ENCODE results near the gene KANK3. TPM values are rescaled to one million over a fixed set of nuclear protein-coding genes. Genes with fewer than 3 reads are reported as not detected.
"Not testable (repeated sequence)": the region's sequence is repeated elsewhere in the genome, so short reads cannot be mapped to it uniquely, and the experiment has no call there.

KANK3 gene
- polyA plus RNA-seq, 4 donors, result 1.3 to 13.0 (median 4.2) TPM

- H3K9me3 ChIP-seq (ENCODE audit: control insufficient read depth in 2 of 2, insufficient read depth in 1 of 2, low read depth in 1 of 2, low read length in 1 of 2); FAIRE-seq; H3K4me3 ChIP-seq (ENCODE audit: low read depth in 1 of 3, low read length in 3 of 3); H3K27ac ChIP-seq (ENCODE audit: low read depth in 1 of 3, low read length in 2 of 3); DNase-seq; H3K36me3 ChIP-seq (ENCODE audit: control insufficient read depth in 3 of 3, insufficient read depth in 2 of 3, low read depth in 1 of 3, low read length in 3 of 3); H3K27me3 ChIP-seq (ENCODE audit: control insufficient read depth in 3 of 3, insufficient read depth in 3 of 3, low read length in 3 of 3); H3K4me1 ChIP-seq (ENCODE audit: control insufficient read depth in 3 of 3, insufficient read depth in 2 of 3, low read depth in 1 of 3, low read length in 2 of 3): not testable (repeated sequence)
- WGBS, 3 donors, result 41 to 66% (median 46%) methylated on average over 5 of the region's 5 CpGs
Observed at GRCh38 chr19:8352845-8353244, 9.8 kb upstream of the KANK3 start.

GRCh38 chr19:8352134-8352827, 9.2 kb upstream of the KANK3 start:
- no peak overlapping the region for H3K4me3 ChIP-seq (ENCODE audit: low read depth in 1 of 3, low read length in 3 of 3)

GRCh38 chr19:8349629-8350372, 6.7 kb upstream of the KANK3 start:
- DNase-seq; H3K4me1 ChIP-seq (ENCODE audit: control insufficient read depth in 3 of 3, insufficient read depth in 2 of 3, low read depth in 1 of 3, low read length in 2 of 3); H3K9me3 ChIP-seq (ENCODE audit: control insufficient read depth in 2 of 2, insufficient read depth in 1 of 2, low read depth in 1 of 2, low read length in 1 of 2); H3K27ac ChIP-seq (ENCODE audit: low read depth in 1 of 3, low read length in 2 of 3); H3K36me3 ChIP-seq (ENCODE audit: control insufficient read depth in 3 of 3, insufficient read depth in 2 of 3, low read depth in 1 of 3, low read length in 3 of 3); FAIRE-seq; H3K4me3 ChIP-seq (ENCODE audit: low read depth in 1 of 3, low read length in 3 of 3): not testable (repeated sequence)
- WGBS, 3 donors, result 58 to 68% (median 66%) methylated on average over 8 of the region's 8 CpGs
- peaks cover 0 to 12% (median 2%) of the 10 kb centered on the region in 3 donors for H3K27me3 ChIP-seq (ENCODE audit: control insufficient read depth in 3 of 3, insufficient read depth in 3 of 3, low read length in 3 of 3)

More at GRCh38 chr19:8352134-8352827, 9.2 kb upstream of the KANK3 start:
- 11 to 27% (median 19%) methylated on average over 10 of the region's 10 CpGs for WGBS, 3 donors
- H3K4me1 ChIP-seq (ENCODE audit: control insufficient read depth in 3 of 3, insufficient read depth in 2 of 3, low read depth in 1 of 3, low read length in 2 of 3), result peaks cover 0 to 8% (median 7%) of the 10 kb centered on the region in 3 donors
- H3K9me3 ChIP-seq (ENCODE audit: control insufficient read depth in 2 of 2, insufficient read depth in 1 of 2, low read depth in 1 of 2, low read length in 1 of 2), result peaks cover 0 to 9% of the 10 kb centered on the region in 2 donors
- H3K27me3 ChIP-seq (ENCODE audit: control insufficient read depth in 3 of 3, insufficient read depth in 3 of 3, low read length in 3 of 3), result peaks cover 0 to 10% (median 2%) of the 10 kb centered on the region in 3 donors
- peak overlapping the region in 1 of 3 donors; percentile 27 for H3K27ac ChIP-seq (ENCODE audit: low read depth in 1 of 3, low read length in 2 of 3)
- DNase-seq, result no peak
- H3K36me3 ChIP-seq (ENCODE audit: control insufficient read depth in 3 of 3, insufficient read depth in 2 of 3, low read depth in 1 of 3, low read length in 3 of 3), result no peaks in the 10 kb centered on the region
- no peak for FAIRE-seq

- no peak for DNase-seq
- peaks cover 0 to 50% (median 2%) of the 10 kb centered on the region in 3 donors for H3K27me3 ChIP-seq (ENCODE audit: control insufficient read depth in 3 of 3, insufficient read depth in 3 of 3, low read length in 3 of 3)
- H3K4me1 ChIP-seq (ENCODE audit: control insufficient read depth in 3 of 3, insufficient read depth in 2 of 3, low read depth in 1 of 3, low read length in 2 of 3), result peaks cover 0 to 6% (median 0%) of the 10 kb centered on the region in 3 donors
- FAIRE-seq, result no peak
- H3K36me3 ChIP-seq (ENCODE audit: control insufficient read depth in 3 of 3, insufficient read depth in 2 of 3, low read depth in 1 of 3, low read length in 3 of 3), result no peaks in the 10 kb centered on the region
- peak overlapping the region in 1 of 3 donors; percentile 46 for H3K4me3 ChIP-seq (ENCODE audit: low read depth in 1 of 3, low read length in 3 of 3)
- H3K27ac ChIP-seq (ENCODE audit: low read depth in 1 of 3, low read length in 2 of 3), result no peak overlapping the region
- WGBS, 3 donors, result 35 to 43% (median 37%) methylated on average over 10 to 11 of the region's 11 CpGs
- H3K9me3 ChIP-seq (ENCODE audit: control insufficient read depth in 2 of 2, insufficient read depth in 1 of 2, low read depth in 1 of 2, low read length in 1 of 2), result no peaks in the 10 kb centered on the region
Observed at GRCh38 chr19:8343483-8343844, 402 bp upstream of the KANK3 start.

GRCh38 chr19:8342316-8342683, 762 bp downstream of the KANK3 start:
- H3K27me3 ChIP-seq (ENCODE audit: control insufficient read depth in 3 of 3, insufficient read depth in 3 of 3, low read length in 3 of 3), result peaks cover 2 to 59% (median 3%) of the 10 kb centered on the region in 3 donors
- peak overlapping the region in 1 of 3 donors; percentile 75 for H3K27ac ChIP-seq (ENCODE audit: low read depth in 1 of 3, low read length in 2 of 3)
- peak overlapping the region in 1 of 3 donors; percentile 46 for H3K4me3 ChIP-seq (ENCODE audit: low read depth in 1 of 3, low read length in 3 of 3)
- FAIRE-seq (no peak), DNase-seq (no peak)
- H3K36me3 ChIP-seq (ENCODE audit: control insufficient read depth in 3 of 3, insufficient read depth in 2 of 3, low read depth in 1 of 3, low read length in 3 of 3), result no peaks in the 10 kb centered on the region
- 35 to 38% (median 37%) methylated on average over 13 to 14 of the region's 14 CpGs for WGBS, 3 donors
- peaks cover 0 to 6% (median 0%) of the 10 kb centered on the region in 3 donors for H3K4me1 ChIP-seq (ENCODE audit: control insufficient read depth in 3 of 3, insufficient read depth in 2 of 3, low read depth in 1 of 3, low read length in 2 of 3)
- no peaks in the 10 kb centered on the region for H3K9me3 ChIP-seq (ENCODE audit: control insufficient read depth in 2 of 2, insufficient read depth in 1 of 2, low read depth in 1 of 2, low read length in 1 of 2)

GRCh38 chr19:8341504-8341903, 1.6 kb downstream of the KANK3 start:
- not testable (repeated sequence) for H3K4me1 ChIP-seq (ENCODE audit: control insufficient read depth in 3 of 3, insufficient read depth in 2 of 3, low read depth in 1 of 3, low read length in 2 of 3); H3K4me3 ChIP-seq (ENCODE audit: low read depth in 1 of 3, low read length in 3 of 3); FAIRE-seq; DNase-seq; H3K9me3 ChIP-seq (ENCODE audit: control insufficient read depth in 2 of 2, insufficient read depth in 1 of 2, low read depth in 1 of 2, low read length in 1 of 2); H3K36me3 ChIP-seq (ENCODE audit: control insufficient read depth in 3 of 3, insufficient read depth in 2 of 3, low read depth in 1 of 3, low read length in 3 of 3)
- H3K27ac ChIP-seq (ENCODE audit: low read depth in 1 of 3, low read length in 2 of 3), result peak overlapping the region in 1 of 3 donors; percentile 75
- H3K27me3 ChIP-seq (ENCODE audit: control insufficient read depth in 3 of 3, insufficient read depth in 3 of 3, low read length in 3 of 3), result peaks cover 2 to 65% (median 3%) of the 10 kb centered on the region in 3 donors
- WGBS, 3 donors, result 82 to 94% (median 85%) methylated on average over 4 of the region's 4 CpGs

- H3K27me3 ChIP-seq (ENCODE audit: control insufficient read depth in 3 of 3, insufficient read depth in 3 of 3, low read length in 3 of 3), result peaks cover 5 to 75% (median 8%) of the 10 kb centered on the region in 3 donors
- peaks cover 0 to 6% (median 0%) of the 10 kb centered on the region in 3 donors for H3K4me1 ChIP-seq (ENCODE audit: control insufficient read depth in 3 of 3, insufficient read depth in 2 of 3, low read depth in 1 of 3, low read length in 2 of 3)
- no peak for FAIRE-seq
- no peak overlapping the region for H3K4me3 ChIP-seq (ENCODE audit: low read depth in 1 of 3, low read length in 3 of 3)
- no peaks in the 10 kb centered on the region for H3K9me3 ChIP-seq (ENCODE audit: control insufficient read depth in 2 of 2, insufficient read depth in 1 of 2, low read depth in 1 of 2, low read length in 1 of 2)
- peak in 1 of 2 donors; percentile 46 for DNase-seq
- H3K36me3 ChIP-seq (ENCODE audit: control insufficient read depth in 3 of 3, insufficient read depth in 2 of 3, low read depth in 1 of 3, low read length in 3 of 3), result no peaks in the 10 kb centered on the region
- WGBS, 3 donors, result 19 to 26% (median 21%) methylated on average over 15 of the region's 15 CpGs
- peak overlapping the region in 1 of 3 donors; percentile 75 for H3K27ac ChIP-seq (ENCODE audit: low read depth in 1 of 3, low read length in 2 of 3)
Observed at GRCh38 chr19:8340341-8341096, 2.5 kb downstream of the KANK3 start.

- no peaks in the 10 kb centered on the region for H3K36me3 ChIP-seq (ENCODE audit: control insufficient read depth in 3 of 3, insufficient read depth in 2 of 3, low read depth in 1 of 3, low read length in 3 of 3)
- H3K4me3 ChIP-seq (ENCODE audit: low read depth in 1 of 3, low read length in 3 of 3), result no peak overlapping the region
- H3K4me1 ChIP-seq (ENCODE audit: control insufficient read depth in 3 of 3, insufficient read depth in 2 of 3, low read depth in 1 of 3, low read length in 2 of 3), result peaks cover 0 to 6% (median 0%) of the 10 kb centered on the region in 3 donors
- DNase-seq, result no peak
- FAIRE-seq, result no peak
- H3K9me3 ChIP-seq (ENCODE audit: control insufficient read depth in 2 of 2, insufficient read depth in 1 of 2, low read depth in 1 of 2, low read length in 1 of 2), result no peaks in the 10 kb centered on the region
- no peak overlapping the region for H3K27ac ChIP-seq (ENCODE audit: low read depth in 1 of 3, low read length in 2 of 3)
- peaks cover 11 to 74% (median 23%) of the 10 kb centered on the region in 3 donors for H3K27me3 ChIP-seq (ENCODE audit: control insufficient read depth in 3 of 3, insufficient read depth in 3 of 3, low read length in 3 of 3)
- 51 to 69% (median 68%) methylated on average over 4 to 6 of the region's 6 CpGs for WGBS, 3 donors
Observed at GRCh38 chr19:8338835-8339234, 4.2 kb downstream of the KANK3 start.
